OCI-LY1 (cell line): ENCODE results near the gene PRSS1.

Experiments used
- H2AFZ ChIP-seq: fragments of 200-600 bp; sonication (generic), shearing (Covaris generic); 2 replicates; pipeline ENCODE4 v1.6.0; 2014; ENCODE audit warnings: antibody characterized with exemption, mild to moderate bottlenecking, low read length
- H3F3A ChIP-seq: fragments of 200-600 bp; sonication (generic), shearing (Covaris generic); 2 replicates; pipeline ENCODE4 v1.6.0; 2014; ENCODE audit warnings: mild to moderate bottlenecking, antibody characterized with exemption, low read length, moderate library complexity; ENCODE audit not compliant: insufficient read depth
- H3K27ac ChIP-seq: fragments of 200-600 bp; sonication (generic); 2 replicates; pipeline ENCODE4 v1.5.1; 2014; ENCODE audit warnings: low read length, mixed run types, mild to moderate bottlenecking, low read depth; ENCODE audit not compliant: poor library complexity, severe bottlenecking
- H3K27me3 ChIP-seq: fragments of 200-600 bp; sonication (generic); 2 replicates; pipeline ENCODE4 v1.6.0; 2014; ENCODE audit warnings: antibody characterized with exemption, mild to moderate bottlenecking, low read length, moderate library complexity; ENCODE audit not compliant: insufficient read depth
- H3K36me3 ChIP-seq: fragments of 200-600 bp; sonication (generic); 2 replicates; pipeline ENCODE4 v1.6.1; 2014; ENCODE audit warnings: mild to moderate bottlenecking, antibody characterized with exemption, low read length, moderate library complexity, mixed read lengths; ENCODE audit not compliant: insufficient read depth
- H3K4me1 ChIP-seq: fragments of 200-600 bp; sonication (generic); 2 replicates; pipeline ENCODE4 v1.5.1; 2014; ENCODE audit warnings: mild to moderate bottlenecking, low read length, moderate library complexity; ENCODE audit not compliant: insufficient read depth, severe bottlenecking
- H3K4me2 ChIP-seq: fragments of 200-600 bp; sonication (generic), shearing (Covaris generic); 2 replicates; pipeline ENCODE4 v1.6.1; 2014; ENCODE audit warnings: low read length
- H3K4me3 ChIP-seq: fragments of 200-600 bp; sonication (generic); 2 replicates; pipeline ENCODE4 v1.5.1; 2014; ENCODE audit warnings: low read length, low read depth, mild to moderate bottlenecking, mixed read lengths; ENCODE audit not compliant: poor library complexity, severe bottlenecking
- H3K79me2 ChIP-seq: fragments of 200-600 bp; shearing (Covaris generic); 2 replicates; pipeline ENCODE4 v1.6.1; 2016; ENCODE audit warnings: mixed run types, low read length, mixed read lengths; ENCODE audit not compliant: insufficient read depth
- H3K9ac ChIP-seq: fragments of 200-600 bp; sonication (generic), shearing (Covaris generic); 2 replicates; pipeline ENCODE4 v1.6.1; 2014; ENCODE audit warnings: mild to moderate bottlenecking, low read length, mixed read lengths
- H3K9me2 ChIP-seq: fragments of 200-600 bp; sonication (generic), shearing (Covaris generic); 2 replicates; pipeline ENCODE4 v1.6.1; 2014; ENCODE audit warnings: low read depth, mild to moderate bottlenecking, low read length, mixed read lengths
- H3K9me3 ChIP-seq: fragments of 200-600 bp; shearing (Covaris generic); 2 replicates; pipeline ENCODE4 v1.6.1; 2014; ENCODE audit warnings: low read length, mixed read lengths
- H4K20me1 ChIP-seq: fragments of 200-600 bp; sonication (generic), shearing (Covaris generic); 2 replicates; pipeline ENCODE4 v1.6.0; 2016; ENCODE audit warnings: mild to moderate bottlenecking, low read length; ENCODE audit not compliant: insufficient read depth
- CTCF ChIP-seq: fragments of 200-600 bp; sonication (generic), shearing (Covaris generic); IDR thresholded peaks from 2 replicates; pipeline ENCODE4 v1.5.1; 2017; ENCODE audit warnings: mild to moderate bottlenecking, antibody characterized with exemption, low read length, moderate library complexity, mixed read lengths
- EZH2 ChIP-seq: fragments of 200-600 bp; sonication (generic), shearing (Covaris generic); IDR thresholded peaks from 2 replicates; pipeline ENCODE4 v1.8.0; 2017; ENCODE audit warnings: borderline replicate concordance, mixed run types, mild to moderate bottlenecking, antibody characterized with exemption, low read length, moderate library complexity, mixed read lengths

Gene PRSS1

GRCh38 chr7:142717453-142717852 lies 31.8 kb upstream of the PRSS1 start:
- no peak overlapping the region for H3K27ac ChIP-seq
- H3K4me1 ChIP-seq = no peaks in the 10 kb centered on the region
- no peaks in the 10 kb centered on the region for H3K79me2 ChIP-seq
- H3F3A ChIP-seq = no peaks in the 10 kb centered on the region
- no peaks in the 10 kb centered on the region for H3K9me2 ChIP-seq
- H3K9ac ChIP-seq = no peak overlapping the region
- H3K4me3 ChIP-seq = no peak overlapping the region
- TF ChIP-seq CTCF (no peak), EZH2 (no peak)
- 0 out of 2 replicates have a peak, but pooled peaks cover 3% of the 10 kb centered on the region for H4K20me1 ChIP-seq
- H3K27me3 ChIP-seq = no peaks in the 10 kb centered on the region
- no peak overlapping the region for H3K4me2 ChIP-seq
- no peaks in the 10 kb centered on the region for H3K9me3 ChIP-seq
- no peaks in the 10 kb centered on the region for H3K36me3 ChIP-seq
- H2AFZ ChIP-seq = no peak overlapping the region

- Histone ChIP-seq H3K79me2 (no peaks in the 10 kb centered on the region), H3K9me2 (no peaks in the 10 kb centered on the region), H3K4me2 (no peak overlapping the region), H3K4me1 (no peaks in the 10 kb centered on the region), H3K4me3 (no peak overlapping the region), H3K9ac (no peak overlapping the region), H3K9me3 (no peaks in the 10 kb centered on the region), H4K20me1 (0 out of 2 replicates have a peak, but pooled peaks cover 3% of the 10 kb centered on the region), H3K27ac (no peak overlapping the region), H3K27me3 (no peaks in the 10 kb centered on the region), H3F3A (no peaks in the 10 kb centered on the region), H3K36me3 (no peaks in the 10 kb centered on the region), H2AFZ (no peak overlapping the region)
- TF ChIP-seq CTCF = no peak
- TF ChIP-seq EZH2 = no peak
These were observed 31.0 kb upstream of the PRSS1 start for GRCh38 chr7:142718313-142718712.

- Histone ChIP-seq H3K27me3 (no peaks in the 10 kb centered on the region), H4K20me1 (0 out of 2 replicates have a peak, but pooled peaks cover 3% of the 10 kb centered on the region), H3K9me3 (no peaks in the 10 kb centered on the region), H3K27ac (no peak overlapping the region), H3K4me3 (no peak overlapping the region), H3K9ac (no peak overlapping the region), H3K4me1 (no peaks in the 10 kb centered on the region), H3K4me2 (no peak overlapping the region), H3K9me2 (no peaks in the 10 kb centered on the region), H3K36me3 (no peaks in the 10 kb centered on the region), H3F3A (no peaks in the 10 kb centered on the region), H2AFZ (no peak overlapping the region), H3K79me2 (no peaks in the 10 kb centered on the region)
- no peak for TF ChIP-seq CTCF
These were observed 29.0 kb upstream of the PRSS1 start for GRCh38 chr7:142720172-142720773.
